NCI-H748 treated with DMSO at 0.1 percent for 48 hours (cell line): ENCODE data around the gene OXER1.

Source experiments
- DNase-seq: peaks from one replicate; lab custom pipeline; 2025; lab: John Stamatoyannopoulos, UW

The OXER1 gene

GRCh38 chr2:42769583-42770287 is 5.8 kb upstream of the OXER1 start:
- DNase-seq = no peak

DNA sequence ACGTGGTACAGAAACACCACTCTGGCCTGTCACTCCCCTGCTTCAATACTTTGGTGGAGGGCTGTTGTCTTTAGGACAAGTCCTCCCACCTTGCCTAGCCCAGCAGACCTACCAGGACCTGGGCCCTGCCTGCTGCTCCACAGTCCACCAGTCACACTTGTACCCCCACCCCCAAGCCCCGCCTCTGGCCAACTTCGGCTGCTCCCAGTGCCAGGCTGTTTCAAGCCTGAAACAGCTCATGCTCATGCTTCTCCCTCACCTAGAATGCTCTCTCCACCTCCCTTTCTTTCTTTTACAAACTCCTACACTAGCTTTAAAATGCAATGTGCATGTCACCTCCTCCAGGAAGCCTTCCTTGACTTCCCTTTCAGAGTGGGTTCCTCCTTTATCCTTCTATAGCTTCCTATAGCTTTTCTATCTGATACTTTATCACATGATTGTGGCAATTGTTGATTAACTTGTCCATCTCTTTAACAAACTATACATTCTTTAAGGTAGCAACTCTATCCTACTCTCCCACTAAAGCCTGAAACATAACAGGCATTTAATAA is 4.8 kb upstream of the OXER1 start:
- no peak for DNase-seq

DNA sequence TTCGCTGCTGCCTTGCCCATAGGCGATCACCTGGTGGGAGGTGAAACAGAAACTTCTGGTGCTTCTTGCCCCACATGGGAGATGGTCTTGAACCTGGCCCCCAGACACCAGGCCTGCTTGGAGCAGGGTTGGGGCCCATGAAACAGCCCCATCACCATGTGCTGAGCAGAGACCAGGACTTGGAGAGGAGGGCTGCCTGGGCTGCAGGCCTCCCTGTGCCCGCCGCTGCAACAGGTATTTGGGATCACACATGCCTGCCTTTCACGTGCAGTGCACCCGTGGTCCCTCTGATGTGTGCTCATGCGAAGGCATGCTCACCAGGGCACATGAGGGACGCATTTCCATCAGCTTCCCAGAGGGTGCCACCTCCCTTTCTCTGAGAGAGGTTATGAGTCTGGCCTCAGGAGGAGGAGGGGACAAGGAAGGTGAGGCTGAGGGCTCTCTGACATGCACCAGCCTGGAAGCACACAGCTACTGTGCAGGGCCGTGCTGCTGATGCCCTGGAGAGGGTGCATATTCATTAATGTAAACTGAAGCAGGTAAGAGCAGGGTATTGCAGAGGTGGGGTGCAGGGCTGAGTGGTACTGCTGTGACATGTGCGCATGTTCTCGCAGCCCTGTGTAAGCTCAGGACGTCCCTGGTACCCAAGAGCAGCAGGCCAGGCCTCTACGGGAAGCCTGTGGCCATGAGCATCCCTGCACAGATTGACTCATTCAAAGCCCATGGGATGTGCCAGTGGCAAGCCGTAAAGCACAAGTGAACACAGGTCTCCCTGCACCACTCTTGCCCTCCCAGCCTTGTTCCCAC is 4.2 kb upstream of the OXER1 start:
- DNase-seq = no peak

DNA sequence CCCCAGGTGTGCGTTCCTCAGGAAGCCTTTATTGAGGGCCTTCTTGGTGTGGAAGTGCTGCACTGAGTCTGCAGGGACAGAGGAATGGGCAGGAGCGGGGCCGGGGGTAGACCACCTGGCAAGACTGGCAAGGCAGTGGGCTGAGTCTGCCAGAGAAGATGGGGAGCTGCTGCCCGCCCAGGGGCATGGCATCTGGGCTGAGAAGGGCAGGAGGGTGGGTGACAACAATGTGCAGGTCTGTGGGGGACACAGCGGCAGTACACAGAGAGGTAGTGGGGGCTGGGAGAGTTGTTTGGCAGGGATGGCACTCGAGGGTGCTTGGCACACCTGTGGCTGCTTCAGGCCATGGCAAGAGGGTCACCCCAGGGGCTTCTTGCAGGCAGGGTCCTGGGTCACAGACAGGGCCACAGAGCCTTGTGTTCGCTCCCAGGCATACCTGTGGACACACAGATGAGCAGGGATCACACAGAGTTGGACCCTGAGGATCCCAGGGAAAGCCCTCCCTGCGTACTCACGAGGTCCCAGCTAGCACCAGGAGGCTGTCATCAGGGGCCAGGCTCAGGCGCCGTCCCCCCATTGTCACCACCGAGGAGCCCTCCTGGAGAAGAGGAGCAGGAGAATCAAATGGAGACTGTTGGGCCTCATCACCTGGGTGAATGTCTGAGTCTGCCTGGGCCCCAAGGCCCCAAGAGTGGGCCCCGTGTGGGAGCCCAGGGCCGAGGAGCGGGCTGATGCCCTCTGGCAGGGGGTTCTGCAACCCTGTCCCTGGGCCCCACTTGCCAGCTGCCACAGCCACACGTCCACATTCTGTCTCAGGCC is 3.4 kb upstream of the OXER1 start:
- no peak for DNase-seq

DNA sequence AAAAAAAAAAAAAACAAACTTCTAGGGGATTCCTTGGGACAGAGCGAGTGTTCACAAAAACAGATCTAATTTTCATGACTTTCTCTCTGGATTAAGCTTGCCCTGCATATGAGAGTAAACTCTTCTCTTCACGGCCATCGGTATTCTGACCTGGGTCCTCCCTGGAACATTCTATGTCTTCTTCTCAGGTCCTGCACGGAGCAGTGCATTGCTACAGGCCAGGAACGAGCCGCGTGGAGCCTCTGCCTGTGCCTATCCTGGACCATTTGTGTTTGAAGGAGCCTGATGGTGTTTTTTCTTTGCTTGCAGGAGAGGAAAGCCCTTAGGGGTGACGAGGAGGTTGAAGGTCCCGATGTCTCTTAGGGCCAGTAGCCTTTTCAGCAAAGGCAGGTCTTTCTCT is 1.8 kb upstream of the OXER1 start:
- DNase-seq = no peak

- DNase-seq = no peak
These were observed 966 bp upstream of the OXER1 start for GRCh38 chr2:42764901-42765300.

DNA sequence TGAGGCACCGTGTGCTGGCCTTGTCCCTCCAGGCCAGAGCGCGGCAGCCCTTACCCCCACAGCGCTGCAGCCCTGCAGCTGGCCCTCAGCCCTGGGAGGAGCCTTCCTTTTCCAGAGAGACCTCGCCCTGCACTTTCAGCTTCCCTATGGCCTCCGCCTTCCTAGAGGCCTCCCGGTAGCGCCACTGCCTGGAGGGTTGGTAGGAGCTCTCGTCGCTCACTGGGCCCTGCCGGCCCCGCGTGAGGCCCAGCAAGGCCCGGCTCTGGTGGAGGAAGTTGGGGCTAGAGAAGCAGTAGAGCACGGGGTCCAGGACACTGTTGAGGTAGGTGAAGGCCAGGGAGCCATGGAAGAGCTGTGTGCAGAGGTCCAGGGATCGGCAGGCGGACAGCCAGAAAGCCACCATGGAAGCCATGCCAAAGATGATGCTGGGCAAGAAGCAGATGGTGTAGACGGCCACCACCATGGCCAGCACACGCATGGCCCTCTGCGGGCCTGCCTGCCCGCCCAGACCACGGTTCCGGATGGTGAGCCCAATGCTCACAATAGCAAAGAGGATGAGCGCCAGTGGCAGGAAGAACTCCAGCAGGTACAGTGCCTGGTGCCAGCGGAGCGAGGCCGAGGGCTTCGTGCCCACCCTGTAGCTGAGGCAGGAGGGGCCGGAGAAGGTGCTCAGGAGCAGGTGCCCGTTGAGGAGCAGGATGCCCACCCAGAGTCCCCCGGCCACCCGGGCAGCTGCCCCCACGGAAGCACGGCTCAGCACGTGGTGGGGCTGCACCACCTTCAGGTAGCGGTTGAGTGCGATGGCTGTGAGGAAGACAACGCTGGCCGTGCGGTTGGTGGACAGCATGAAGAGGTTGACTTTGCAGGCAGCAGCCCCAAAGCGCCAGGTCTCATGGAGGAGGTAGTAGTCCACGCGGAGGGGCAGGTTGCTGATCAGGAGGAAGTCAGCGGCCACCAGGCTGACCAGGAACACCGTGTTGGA is 821 bp downstream of the OXER1 start:
- no peak for DNase-seq

DNA sequence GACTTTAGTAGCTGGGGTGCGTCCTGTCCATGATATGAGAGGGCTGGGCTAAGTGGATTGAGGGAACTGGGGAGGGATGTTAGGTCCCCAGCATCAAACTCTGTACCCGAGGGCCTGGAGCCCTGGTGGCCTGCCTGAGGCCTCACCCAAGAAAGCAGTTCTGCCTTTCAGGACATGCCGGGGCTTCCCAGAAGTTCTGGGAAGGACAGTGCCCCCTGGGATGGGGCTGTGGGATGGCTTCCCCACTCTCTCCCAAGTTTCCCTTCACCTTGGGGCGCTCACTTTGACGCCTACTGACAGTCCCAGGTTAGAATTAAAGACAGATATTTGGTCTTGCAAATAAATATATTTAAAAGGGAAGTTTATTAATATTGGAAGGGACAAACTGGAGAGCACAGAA is 1.8 kb downstream of the OXER1 start:
- DNase-seq = no peak

DNA sequence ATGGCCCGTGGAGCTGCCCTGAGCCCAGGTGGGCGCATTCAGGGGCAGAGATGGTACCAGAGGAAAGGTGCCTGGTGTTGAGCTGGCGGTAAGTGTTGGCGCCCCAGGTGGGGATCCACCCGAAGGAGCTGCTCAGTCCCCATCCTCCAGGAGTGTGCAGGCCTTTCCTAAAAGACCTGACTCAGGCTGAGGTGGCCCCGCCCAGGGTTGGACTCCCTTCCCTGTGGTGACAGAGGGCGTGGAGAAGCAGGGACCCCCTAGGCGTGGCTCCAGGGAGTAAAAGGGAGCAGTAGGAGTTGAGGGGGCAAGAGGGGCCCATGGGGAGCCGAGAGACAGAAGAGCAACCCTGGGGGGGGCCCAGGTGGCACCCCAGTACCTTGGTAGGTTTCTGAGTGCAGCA is 2.4 kb downstream of the OXER1 start:
- no peak for DNase-seq

GRCh38 chr2:42758751-42759150 is 5.2 kb downstream of the OXER1 start:
- no peak for DNase-seq

DNA sequence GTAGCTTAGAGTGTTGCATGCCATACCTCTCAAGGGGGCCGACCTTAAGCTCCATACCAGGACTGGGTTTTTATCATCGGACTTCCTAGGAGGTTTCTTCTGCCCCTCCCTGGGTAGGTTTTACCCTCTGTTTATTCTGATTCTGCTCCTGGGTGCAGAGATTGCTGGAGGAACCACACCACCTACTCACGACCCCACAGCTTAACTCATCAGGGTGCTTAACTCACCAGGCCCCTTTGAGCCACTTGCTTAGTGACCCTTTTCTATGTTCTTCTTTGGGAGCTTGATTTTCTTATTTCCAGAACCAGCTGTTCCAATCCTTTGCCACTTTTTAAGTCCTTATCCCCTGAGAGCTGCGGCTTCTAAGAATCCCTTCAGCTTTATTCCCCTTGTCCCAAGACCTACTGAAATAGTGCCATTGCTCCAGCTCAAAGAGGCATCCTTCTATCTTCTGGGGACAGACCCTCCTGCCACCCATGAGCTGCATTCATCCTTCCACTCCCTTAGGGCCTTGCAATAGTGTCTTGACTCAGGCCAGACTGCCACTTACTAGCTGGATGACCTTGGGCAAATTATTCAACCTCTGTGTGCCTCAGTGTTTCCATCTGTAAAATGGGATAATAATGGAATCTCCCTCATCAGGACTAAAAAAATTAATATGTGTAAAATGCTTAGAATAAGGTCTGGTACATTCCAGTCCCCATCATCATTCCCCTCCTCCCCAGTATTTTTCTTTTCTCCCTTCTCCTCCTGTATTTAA is 5.8 kb downstream of the OXER1 start:
- DNase-seq = no peak

GRCh38 chr2:42756966-42757513 is 6.9 kb downstream of the OXER1 start:
- no peak for DNase-seq

DNA sequence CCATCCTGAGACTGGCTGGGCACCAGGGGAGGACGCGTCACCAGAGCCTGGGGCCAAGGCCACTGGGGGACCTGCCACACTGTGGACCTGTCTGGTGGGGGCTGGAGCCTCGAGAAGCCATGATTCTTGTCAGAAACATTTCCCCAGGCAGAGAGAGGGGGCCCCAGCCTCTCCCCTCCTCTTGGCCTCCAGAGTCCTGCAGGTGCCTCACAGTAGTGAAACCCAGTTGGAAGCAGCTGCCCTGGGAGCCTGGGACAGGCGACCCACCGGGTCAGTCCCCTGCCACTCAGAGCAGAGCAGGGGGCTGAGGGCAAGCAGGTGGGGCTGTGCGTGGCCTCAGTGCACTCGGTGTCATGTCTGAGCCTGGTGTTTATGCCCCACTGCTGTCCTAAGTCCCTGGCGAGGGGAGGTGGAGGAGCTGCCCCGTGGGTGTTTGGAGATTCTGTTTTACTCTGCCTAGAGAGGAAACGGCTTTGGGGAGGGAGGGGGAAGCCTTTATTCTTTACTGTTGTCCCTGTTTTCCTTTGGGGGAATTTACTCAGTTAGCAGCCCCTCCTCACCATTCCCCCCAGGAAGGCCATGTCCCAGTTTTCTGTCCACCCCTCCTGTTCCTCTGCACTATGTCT is 7.7 kb downstream of the OXER1 start:
- DNase-seq = no peak

GRCh38 chr2:42755191-42755880 is 8.6 kb downstream of the OXER1 start:
- no peak for DNase-seq

GRCh38 chr2:42754776-42755140 is 9.2 kb downstream of the OXER1 start:
- no peak for DNase-seq

DNA sequence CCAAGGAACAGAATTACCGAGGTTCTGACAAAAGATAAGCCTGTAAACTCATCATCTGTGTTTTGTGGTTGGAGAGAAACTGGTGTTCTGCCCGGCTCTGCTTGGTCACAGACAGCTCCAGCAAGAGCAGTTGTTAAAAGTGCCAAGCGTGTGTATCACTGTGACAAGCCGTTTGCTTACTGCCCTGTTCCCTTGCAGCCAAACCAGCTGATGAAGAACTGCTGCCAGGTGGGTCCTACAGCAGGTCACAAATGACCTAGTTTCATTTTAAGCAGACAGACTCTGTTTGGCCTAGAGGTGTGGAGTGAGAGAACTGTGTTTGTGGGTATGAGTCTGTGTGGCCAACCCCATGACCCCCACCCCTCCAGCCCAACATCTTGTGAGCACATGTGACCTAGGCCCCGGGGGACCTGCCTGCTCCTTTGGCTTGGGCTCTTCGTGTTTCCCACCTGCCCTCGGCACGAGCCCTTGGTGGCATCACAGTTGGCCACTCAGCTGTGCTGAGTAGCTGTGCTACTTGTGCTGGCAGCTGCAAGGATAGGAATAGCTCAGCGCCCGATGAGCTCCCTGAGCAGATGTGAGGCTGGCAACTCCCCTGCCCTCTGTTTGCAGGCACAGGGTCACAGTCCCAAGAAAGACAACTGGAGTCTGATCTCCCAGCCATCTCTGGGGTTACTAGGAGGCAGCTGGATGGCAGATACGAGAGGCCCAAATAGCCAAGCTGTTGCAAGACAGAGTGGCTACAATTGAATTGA is 9.7 kb downstream of the OXER1 start:
- DNase-seq = no peak

GRCh38 chr2:42752816-42753813 is 10.8 kb downstream of the OXER1 start:
- no peak for DNase-seq
